ENCODE measurements around the gene WDR17. TPM values are rescaled to one million over a fixed set of nuclear protein-coding genes. Genes with fewer than 3 reads are reported as not detected.

WDR17 gene
- total RNA-seq, 2 donors from 2014 or later, result 1.2 to 1.6 TPM

- Histone ChIP-seq H3K4me3 (no peak overlapping the region), H3K9me3 (no peaks in the 10 kb centered on the region), H3K4me1 (no peaks in the 10 kb centered on the region), H3K36me3 (no peaks in the 10 kb centered on the region), H3K9ac (ENCODE audit: low read depth in 2 of 2, low read length in 2 of 2) (no peak overlapping the region), H3K27ac (no peak overlapping the region), H3K27me3 (no peaks in the 10 kb centered on the region)
- DNase-seq, result no peak
- intact Hi-C loops (cut with DNase I), result no loop called here
- TF ChIP-seq CTCF (IDR thresholded peaks at IDR 0.05), result no peak
Observed at GRCh38 chr4:176223561-176223960, 157.9 kb downstream of the WDR17 start.

- Histone ChIP-seq H3K4me1 (no peaks in the 10 kb centered on the region), H3K36me3 (no peaks in the 10 kb centered on the region), H3K27ac (no peak overlapping the region), H3K27me3 (no peaks in the 10 kb centered on the region), H3K9me3 (no peaks in the 10 kb centered on the region), H3K4me3 (no peak overlapping the region), H3K9ac (ENCODE audit: low read depth in 2 of 2, low read length in 2 of 2) (no peak overlapping the region)
- intact Hi-C loops (cut with DNase I), result no loop called here
- DNase-seq, result no peak
- TF ChIP-seq CTCF (IDR thresholded peaks at IDR 0.05), result no peak
Observed at GRCh38 chr4:176226736-176227135, 161.1 kb downstream of the WDR17 start.

GRCh38 chr4:176229645-176230044, 164.0 kb downstream of the WDR17 start:
- no peak for DNase-seq
- H3K9me3 ChIP-seq, result no peaks in the 10 kb centered on the region
- intact Hi-C loops (cut with DNase I), result no loop called here
- H3K27me3 ChIP-seq, result no peaks in the 10 kb centered on the region
- no peak overlapping the region for H3K4me3 ChIP-seq
- no peaks in the 10 kb centered on the region for H3K36me3 ChIP-seq
- no peak overlapping the region for H3K27ac ChIP-seq
- TF ChIP-seq CTCF (IDR thresholded peaks at IDR 0.05), result no peak
- no peaks in the 10 kb centered on the region for H3K4me1 ChIP-seq
- H3K9ac ChIP-seq (ENCODE audit: low read depth in 2 of 2, low read length in 2 of 2), result no peak overlapping the region

Other genes starting within 250 kb of the WDR17 start
- not detected for gene SPATA4, start 129.7 kb downstream of the WDR17 start, total RNA-seq
- gene ASB5, start 203.4 kb downstream of the WDR17 start, total RNA-seq, result 1 to 10 TPM in 1 of 2 donors, not detected in 1; 1.7 TPM